IMR-90 (cell line): ENCODE results near the gene LTO1. TPM values are rescaled to one million over a fixed set of nuclear protein-coding genes. Genes with fewer than 3 reads are reported as not detected.

Source experiments
- ATAC-seq: fragments of 200-7000 bp; cut with Tn5 transposase; 2 replicates; pipeline ENCODE4 v1.9.1; 2020; ENCODE audit warnings: low read depth, mild to moderate bottlenecking, moderate library complexity
- BruUV-seq: library from RNA; stranded (reverse); fragments of 400-500 nt; replicated peaks from 2 replicates; lab custom pipeline; 2021; lab: Mats Ljungman, UMichigan
- CTCF ChIA-PET: fragments of 300-600 bp; formaldehyde crosslinking; extraction: SDS; loops from one replicate; lab custom pipeline; 2021; ENCODE audit warnings: antibody characterized with exemption; lab: Yijun Ruan, JAX
- POLR2A ChIA-PET: fragments of 300-600 bp; sonication (Branson Sonifier 250); formaldehyde crosslinking; loops from one replicate; lab custom pipeline; 2022; ENCODE audit warnings: antibody characterized with exemption; ENCODE audit not compliant: unreplicated experiment; lab: Charles Lee
- DNase-seq: peaks from one replicate; pipeline ENCODE4 v3.0.0; 2013
- H2AFZ ChIP-seq: replicated peaks from 2 replicates; pipeline ENCODE3; 2013; ENCODE audit warnings: low read length, mild to moderate bottlenecking; ENCODE audit not compliant: poor library complexity
- H2AK5ac ChIP-seq: 2 replicates; pipeline ENCODE4 v1.6.1; 2013; ENCODE audit warnings: low read depth, low read length, inconsistent platforms
- H2AK9ac ChIP-seq: replicated peaks from 2 replicates; pipeline ENCODE3; 2013; ENCODE audit warnings: mild to moderate bottlenecking, low read depth, low read length, moderate library complexity; ENCODE audit not compliant: poor library complexity
- H2BK120ac ChIP-seq: 2 replicates; pipeline ENCODE4 v1.6.1; 2013; ENCODE audit warnings: low read depth, low read length, inconsistent platforms
- H2BK15ac ChIP-seq: 3 replicates; pipeline ENCODE4 v1.6.1; 2013; ENCODE audit warnings: low read depth, low read length, inconsistent platforms
- H2BK20ac ChIP-seq: 2 replicates; pipeline ENCODE4 v1.6.1; 2013; ENCODE audit warnings: low read depth, mild to moderate bottlenecking, inconsistent platforms, low read length, moderate library complexity
- H2BK5ac ChIP-seq: 2 replicates; pipeline ENCODE4 v1.6.1; 2013; ENCODE audit warnings: mild to moderate bottlenecking, low read depth, low read length, inconsistent platforms; ENCODE audit not compliant: poor library complexity, severe bottlenecking
- H3K14ac ChIP-seq: replicated peaks from 2 replicates; pipeline ENCODE4 v1.6.1; 2013; ENCODE audit warnings: low read depth, low read length, inconsistent platforms
- H3K18ac ChIP-seq: 2 replicates; pipeline ENCODE4 v1.6.1; 2013; ENCODE audit warnings: low read depth, low read length, control low read depth
- H3K23ac ChIP-seq: 2 replicates; pipeline ENCODE4 v1.6.1; 2013; ENCODE audit warnings: low read depth, low read length, inconsistent platforms
- H3K27ac ChIP-seq: 2 replicates; pipeline ENCODE4 v1.5.1; 2013; ENCODE audit warnings: mild to moderate bottlenecking, control low read depth, low read length; ENCODE audit not compliant: insufficient read depth
- H3K27me3 ChIP-seq: 2 replicates; pipeline ENCODE4 v1.6.1; 2013; ENCODE audit warnings: low read length; ENCODE audit not compliant: control insufficient read depth, insufficient read depth
- H3K36me3 ChIP-seq: 2 replicates; pipeline ENCODE4 v1.6.1; 2013; ENCODE audit warnings: low read length, mixed read lengths; ENCODE audit not compliant: control insufficient read depth, insufficient read depth
- H3K4ac ChIP-seq: 2 replicates; pipeline ENCODE4 v1.6.1; 2013; ENCODE audit warnings: low read depth, low read length, inconsistent platforms
- H3K4me1 ChIP-seq: 2 replicates; pipeline ENCODE4 v1.6.1; 2013; ENCODE audit warnings: low read length, mixed read lengths; ENCODE audit not compliant: control insufficient read depth, insufficient read depth
- H3K4me2 ChIP-seq: 2 replicates; pipeline ENCODE4 v1.6.1; 2013; ENCODE audit warnings: low read depth, mild to moderate bottlenecking, control low read depth, low read length, moderate library complexity
- H3K4me3 ChIP-seq: 2 replicates; pipeline ENCODE4 v1.5.1; 2013; ENCODE audit warnings: low read depth, mild to moderate bottlenecking, control low read depth, low read length, moderate library complexity; ENCODE audit not compliant: insufficient read depth
- H3K56ac ChIP-seq: 2 replicates; pipeline ENCODE4 v1.6.1; 2013; ENCODE audit warnings: low read length, inconsistent platforms; ENCODE audit not compliant: insufficient read depth; ENCODE audit errors: extremely low read depth
- H3K79me1 ChIP-seq, 2 experiments: 2 replicates each; pipeline ENCODE4 v1.6.1; 2013; ENCODE audit warnings: low read length in 2 of 2, inconsistent platforms in 1 of 2, low read depth in 1 of 2
- H3K9ac ChIP-seq: 2 replicates; pipeline ENCODE4 v1.6.1; 2013; ENCODE audit warnings: low read depth, low read length, control low read depth
- H3K9me1 ChIP-seq: 2 replicates; pipeline ENCODE4 v1.6.1; 2013; ENCODE audit warnings: low read length, inconsistent platforms; ENCODE audit not compliant: insufficient read depth
- H3K9me3 ChIP-seq: 2 replicates; pipeline ENCODE4 v1.6.1; 2013; ENCODE audit warnings: low read length; ENCODE audit not compliant: control insufficient read depth, insufficient read depth
- H4K20me1 ChIP-seq: 2 replicates; pipeline ENCODE4 v1.6.1; 2013; ENCODE audit warnings: low read length, inconsistent platforms; ENCODE audit not compliant: insufficient read depth
- H4K5ac ChIP-seq: 2 replicates; pipeline ENCODE4 v1.6.1; 2013; ENCODE audit warnings: mild to moderate bottlenecking, low read depth, low read length, control low read depth
- H4K8ac ChIP-seq, 2 experiments: 2 replicates each; pipeline ENCODE4 v1.6.1; 2013; ENCODE audit warnings: low read depth in 2 of 2, low read length in 2 of 2, control low read depth in 1 of 2, inconsistent platforms in 1 of 2
- H4K91ac ChIP-seq: 2 replicates; pipeline ENCODE4 v1.6.1; 2013; ENCODE audit warnings: low read depth, low read length, inconsistent platforms; ENCODE audit not compliant: insufficient read depth
- CEBPB ChIP-seq: IDR thresholded peaks from 2 replicates; pipeline ENCODE4 v1.6.1; 2012; ENCODE audit warnings: low read depth, low read length, improper control_type of control experiment
- ELK1 ChIP-seq: fragments of 150-350 bp; IDR thresholded peaks from 2 replicates; pipeline ENCODE4 v1.6.1; 2016; ENCODE audit warnings: low read depth, mild to moderate bottlenecking, low read length, moderate library complexity, borderline replicate concordance
- MAZ ChIP-seq: IDR thresholded peaks from 2 replicates; pipeline ENCODE4 v1.6.1; 2012; ENCODE audit warnings: low read depth, mild to moderate bottlenecking, low read length, improper control_type of control experiment, moderate library complexity, borderline replicate concordance
- MXI1 ChIP-seq: IDR thresholded peaks from 2 replicates; pipeline ENCODE4 v1.6.1; 2012; ENCODE audit warnings: low read depth, mild to moderate bottlenecking, low read length, moderate library complexity, borderline replicate concordance
- NFE2L2 ChIP-seq: fragments of 150-350 bp; IDR thresholded peaks from 2 replicates; pipeline ENCODE4 v1.6.1; 2016; ENCODE audit warnings: low read depth, mild to moderate bottlenecking, low read length
- POLR2A ChIP-seq: IDR thresholded peaks from 2 replicates; pipeline ENCODE4 v1.6.1; 2012; ENCODE audit warnings: mild to moderate bottlenecking, low read depth, low read length
- RAD21 ChIP-seq: IDR thresholded peaks from 2 replicates; pipeline ENCODE4 v1.6.1; 2012; ENCODE audit warnings: low read length, improper control_type of control experiment
- RCOR1 ChIP-seq: IDR thresholded peaks from 2 replicates; pipeline ENCODE4 v1.6.1; 2012; ENCODE audit warnings: mild to moderate bottlenecking, low read length, improper control_type of control experiment; ENCODE audit not compliant: insufficient replicate concordance
- SMC3 ChIP-seq: fragments of 150-350 bp; IDR thresholded peaks from 2 replicates; pipeline ENCODE4 v1.6.1; 2016; ENCODE audit warnings: low read depth, mild to moderate bottlenecking, antibody characterized with exemption, low read length, moderate library complexity
- WGBS, 2 experiments: methylation state at CpG; one replicate each; pipeline versions ENCODE4 v1.1.5 to v1.1.7; 2013; ENCODE audit warnings: missing lambda C conversion rate in 2 of 2; ENCODE audit not compliant: insufficient read length in 1 of 2; ENCODE audit errors: extremely low coverage in 2 of 2; 5-methylcytosine and 5-hydroxymethylcytosine counted together
- dilution Hi-C: fragments of 300-500 bp; cut with HindIII; formaldehyde crosslinking; loops from one replicate; pipeline ENCODE4 v1.14.3; 2018; ENCODE audit warnings: low sequenced_read_pairs; ENCODE audit not compliant: unreplicated experiment
- in situ Hi-C: fragments of 300-500 bp; cut with MboI; formaldehyde crosslinking; loops from 3 replicates; pipeline ENCODE4 v1.14.3; 2019; ENCODE audit warnings: low sequenced_read_pairs, inconsistent platforms, mixed read lengths
- intact Hi-C: fragments of 100-400 bp; cut with micrococcal nuclease; formaldehyde crosslinking; loops from 2 replicates; pipeline ENCODE4 v1.10.0; 2022
- polyA plus RNA-seq, 3 experiments: library from polyadenylated mRNA; depleted of rRNA; stranded (reverse); fragments of >200 nt; gene quantifications; 2 replicates each; pipeline ENCODE4 v1.2.3, GENCODE V29; 2012; ENCODE audit warnings: low replicate concordance in 1 of 3
- total RNA-seq: library from RNA; depleted of rRNA; stranded (reverse); fragments of >200 nt; gene quantifications from 2 replicates; pipeline ENCODE4 v1.2.3, GENCODE V29; 2012
- TF ChIP-seq, protein P1 (sequence below): conservative IDR thresholded peaks from 2 replicates; pipeline ENCODE4 v1.5.1; 2012; ENCODE audit warnings: mild to moderate bottlenecking, low read depth, low read length, improper control_type of control experiment
- TF ChIP-seq, protein P2 (sequence below): fragments of 150-350 bp; IDR thresholded peaks from 2 replicates; pipeline ENCODE4 v1.6.1; 2017; ENCODE audit warnings: mild to moderate bottlenecking, antibody characterized with exemption, low read length, low read depth

LTO1 gene
- total and polyA plus RNA-seq, 2 of the 4 experiments (the other 2 are of a cell fraction) = 8.2 to 23.5 TPM

DNA sequence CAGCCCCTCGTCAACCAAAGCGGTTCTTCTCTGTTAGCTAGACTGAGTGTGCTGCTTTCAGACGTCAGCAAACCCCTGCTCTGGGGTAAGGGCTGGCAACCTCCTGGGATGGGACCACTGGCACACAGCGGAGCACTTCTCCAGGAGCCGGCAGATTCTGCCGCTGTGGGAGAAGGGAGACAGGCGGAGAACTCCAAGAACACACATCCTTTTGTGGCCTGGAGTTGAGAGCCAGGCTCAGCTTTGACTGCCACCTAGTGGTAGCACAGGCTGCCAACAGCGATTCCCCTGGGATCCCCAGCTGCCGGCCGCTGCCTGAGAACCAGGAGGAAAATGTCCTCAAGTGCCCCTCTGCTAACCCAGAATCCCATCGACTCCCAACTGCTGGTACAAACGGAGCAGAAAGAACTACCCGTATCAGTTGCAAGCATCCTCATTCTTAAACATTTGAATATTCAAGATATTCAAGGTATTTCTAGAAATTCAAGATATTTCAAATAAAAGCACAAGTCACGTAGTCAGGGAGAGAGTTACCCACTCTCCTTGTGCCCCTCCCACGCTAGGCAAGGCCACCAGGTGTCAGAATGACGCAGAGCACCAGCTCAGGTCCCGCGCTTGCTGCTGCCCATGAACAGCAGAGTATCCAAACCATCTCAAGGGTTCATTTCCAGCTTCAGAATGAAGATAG is 4.9 kb downstream of the LTO1 start:
- Histone ChIP-seq H2BK5ac (no peak overlapping the region), H2AK9ac (peak overlapping the region; percentile 82), H3K9ac (no peak overlapping the region), H4K20me1 (peaks cover 23% of the 10 kb centered on the region), H3K79me1 (peaks cover 27 to 72% of the 10 kb centered on the region in 2 experiments), H3K4ac (peak overlapping the region; percentile 48; the same call in 1 of the 2 replicates), H3K4me2 (no peak overlapping the region), H3K23ac (no peak overlapping the region), H3K14ac (no peak overlapping the region; the same call in 1 of the 2 replicates), H3K4me1 (peaks cover 7% of the 10 kb centered on the region), H3K9me3 (no peaks in the 10 kb centered on the region), H3K18ac (no peak overlapping the region), H3K27me3 (no peaks in the 10 kb centered on the region), H3K56ac (no peak overlapping the region), H2AFZ (peak overlapping the region; percentile 70), H4K8ac (peak overlapping the region in 1 of 2 experiments; percentile 65; a peak in 1 of 4 replicates), H4K91ac (no peak overlapping the region), H3K9me1 (no peaks in the 10 kb centered on the region; the same call in 1 of the 2 replicates), H2BK120ac (no peak overlapping the region), H3K4me3 (no peak overlapping the region), H3K36me3 (peaks cover 33% of the 10 kb centered on the region), H4K5ac (no peak overlapping the region), H3K27ac (no peak overlapping the region), H2AK5ac (peak overlapping the region; percentile 37), H2BK20ac (no peak overlapping the region), H2BK15ac (no peak overlapping the region)
- ATAC-seq = peak; percentile 69
- CTCF ChIA-PET = interaction anchor here (0.6 to 2.3 kb wide), 6 partner anchors 8 to 1214 kb away, joined by 3 to 9 read pairs (median 5); no protein-coding TSS in a partner anchor
- dilution Hi-C loops (no loop called here), intact Hi-C loops (loop anchor here (1.0 kb wide), 2 partner anchors 26 to 569 kb away; no protein-coding TSS in a partner anchor), in situ Hi-C loops (loop anchor here (5.0 to 25.0 kb wide), 3 partner anchors 563 to 1058 kb away; no protein-coding TSS in a partner anchor)
- peak; percentile 86 for TF ChIP-seq SMC3
- TF ChIP-seq RAD21 = peak; percentile 94
- TF ChIP-seq, protein P1, sequence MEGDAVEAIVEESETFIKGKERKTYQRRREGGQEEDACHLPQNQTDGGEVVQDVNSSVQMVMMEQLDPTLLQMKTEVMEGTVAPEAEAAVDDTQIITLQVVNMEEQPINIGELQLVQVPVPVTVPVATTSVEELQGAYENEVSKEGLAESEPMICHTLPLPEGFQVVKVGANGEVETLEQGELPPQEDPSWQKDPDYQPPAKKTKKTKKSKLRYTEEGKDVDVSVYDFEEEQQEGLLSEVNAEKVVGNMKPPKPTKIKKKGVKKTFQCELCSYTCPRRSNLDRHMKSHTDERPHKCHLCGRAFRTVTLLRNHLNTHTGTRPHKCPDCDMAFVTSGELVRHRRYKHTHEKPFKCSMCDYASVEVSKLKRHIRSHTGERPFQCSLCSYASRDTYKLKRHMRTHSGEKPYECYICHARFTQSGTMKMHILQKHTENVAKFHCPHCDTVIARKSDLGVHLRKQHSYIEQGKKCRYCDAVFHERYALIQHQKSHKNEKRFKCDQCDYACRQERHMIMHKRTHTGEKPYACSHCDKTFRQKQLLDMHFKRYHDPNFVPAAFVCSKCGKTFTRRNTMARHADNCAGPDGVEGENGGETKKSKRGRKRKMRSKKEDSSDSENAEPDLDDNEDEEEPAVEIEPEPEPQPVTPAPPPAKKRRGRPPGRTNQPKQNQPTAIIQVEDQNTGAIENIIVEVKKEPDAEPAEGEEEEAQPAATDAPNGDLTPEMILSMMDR = peak; percentile 94
- no peak for TF ChIP-seq MXI1
- TF ChIP-seq RCOR1 = no peak
- TF ChIP-seq, protein P2, sequence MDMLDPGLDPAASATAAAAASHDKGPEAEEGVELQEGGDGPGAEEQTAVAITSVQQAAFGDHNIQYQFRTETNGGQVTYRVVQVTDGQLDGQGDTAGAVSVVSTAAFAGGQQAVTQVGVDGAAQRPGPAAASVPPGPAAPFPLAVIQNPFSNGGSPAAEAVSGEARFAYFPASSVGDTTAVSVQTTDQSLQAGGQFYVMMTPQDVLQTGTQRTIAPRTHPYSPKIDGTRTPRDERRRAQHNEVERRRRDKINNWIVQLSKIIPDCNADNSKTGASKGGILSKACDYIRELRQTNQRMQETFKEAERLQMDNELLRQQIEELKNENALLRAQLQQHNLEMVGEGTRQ = no peak
- no peak for TF ChIP-seq ELK1
- TF ChIP-seq NFE2L2 = no peak
- peak; percentile 63 for TF ChIP-seq POLR2A
- TF ChIP-seq MAZ = 0 out of 2 replicates have a peak, but pooled peaks have one; percentile 26
- no peak for TF ChIP-seq CEBPB
- DNase-seq = peak; percentile 84
- POLR2A ChIA-PET = no interaction called here
- BruUV-seq = no TSS peak
- WGBS, 2 experiments = 0% methylated on average over 2 of the region's 18 CpGs; no CpG with 5 or more reads in 1 of the 2 experiments
